ENCODE measurements around the gene C1QTNF9. TPM values are rescaled to one million over a fixed set of nuclear protein-coding genes. Genes with fewer than 3 reads are reported as not detected.
A peak's percentile ranks its signal among the peaks of the same experiment; 100 is the strongest.

The C1QTNF9 gene, protein sequence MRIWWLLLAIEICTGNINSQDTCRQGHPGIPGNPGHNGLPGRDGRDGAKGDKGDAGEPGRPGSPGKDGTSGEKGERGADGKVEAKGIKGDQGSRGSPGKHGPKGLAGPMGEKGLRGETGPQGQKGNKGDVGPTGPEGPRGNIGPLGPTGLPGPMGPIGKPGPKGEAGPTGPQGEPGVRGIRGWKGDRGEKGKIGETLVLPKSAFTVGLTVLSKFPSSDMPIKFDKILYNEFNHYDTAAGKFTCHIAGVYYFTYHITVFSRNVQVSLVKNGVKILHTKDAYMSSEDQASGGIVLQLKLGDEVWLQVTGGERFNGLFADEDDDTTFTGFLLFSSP
- 3.8 TPM for total RNA-seq

DNA sequence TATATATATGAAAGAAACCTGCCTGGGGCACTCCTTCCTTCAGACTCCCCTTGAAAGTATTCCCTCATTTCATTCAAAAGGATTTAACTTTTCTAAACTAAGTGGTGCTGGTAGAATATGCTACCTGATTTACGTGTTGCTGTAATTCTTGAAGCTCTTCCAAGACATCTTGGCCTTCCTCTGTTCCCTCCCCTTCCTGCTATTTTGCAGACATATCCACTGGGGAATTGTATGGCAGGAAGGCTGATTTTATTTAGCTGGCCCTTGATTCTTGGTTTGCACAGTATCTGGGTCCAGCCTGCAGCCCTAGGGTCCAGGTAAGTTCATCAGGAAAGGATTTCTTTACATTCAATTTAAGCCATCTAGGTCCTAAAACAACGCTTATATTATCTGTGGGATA, at the start of gene C1QTNF9:
Gene C1QTNF9 (plus strand): TSS at position 281 of the 400 bp plus-strand sequence. CDS start 6,424 bp downstream, outside the sequence.
- DNase-seq = peak; percentile 12

DNA sequence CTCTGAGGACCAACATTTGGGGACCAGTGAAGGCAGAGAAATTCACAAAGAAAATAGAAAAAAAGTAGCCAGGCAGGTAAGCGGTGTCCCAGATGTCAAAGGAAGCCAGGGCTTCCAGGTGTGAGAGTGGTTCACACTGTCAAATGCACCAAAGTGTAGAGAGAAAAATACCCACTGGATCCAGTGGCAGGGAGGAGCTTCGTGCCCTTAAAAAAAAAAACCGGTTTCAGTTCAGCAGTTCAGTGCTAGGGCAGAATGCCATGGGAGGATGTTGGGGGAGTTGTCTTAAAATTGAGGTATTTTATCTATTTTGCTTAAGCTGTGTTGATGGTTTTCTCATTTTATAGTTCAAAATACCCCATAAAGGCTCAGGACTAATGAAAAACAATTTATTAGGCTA, 47.8 kb upstream of the C1QTNF9 start:
- no peak for DNase-seq

GRCh38 chr13:24263632-24264031, 45.7 kb upstream of the C1QTNF9 start:
- DNase-seq = peak; percentile 12

DNA sequence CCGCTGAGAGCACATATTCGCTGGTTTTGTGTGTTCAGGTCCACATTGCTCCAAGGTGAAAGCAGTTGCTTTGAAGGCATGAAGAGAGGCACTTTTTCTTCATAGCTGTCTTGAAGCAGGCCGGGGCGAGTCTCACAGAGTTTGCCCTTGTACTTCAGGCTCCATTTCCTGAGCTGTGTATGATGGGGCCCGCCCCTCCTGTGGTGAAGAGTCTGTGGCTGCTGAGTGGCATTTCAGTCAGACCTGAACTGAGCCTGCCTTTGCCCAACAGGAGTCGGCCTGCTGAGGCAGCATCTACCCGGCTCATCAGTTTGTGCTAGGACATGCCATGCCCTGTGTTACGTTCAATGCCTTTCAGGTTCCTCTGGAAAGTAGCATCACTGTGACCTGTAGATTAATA, 44.4 kb upstream of the C1QTNF9 start:
- DNase-seq = no peak

- DNase-seq = no peak
Observed at GRCh38 chr13:24265453-24265852, 43.9 kb upstream of the C1QTNF9 start.

GRCh38 chr13:24267274-24267673, 42.1 kb upstream of the C1QTNF9 start:
- DNase-seq = no peak

DNA sequence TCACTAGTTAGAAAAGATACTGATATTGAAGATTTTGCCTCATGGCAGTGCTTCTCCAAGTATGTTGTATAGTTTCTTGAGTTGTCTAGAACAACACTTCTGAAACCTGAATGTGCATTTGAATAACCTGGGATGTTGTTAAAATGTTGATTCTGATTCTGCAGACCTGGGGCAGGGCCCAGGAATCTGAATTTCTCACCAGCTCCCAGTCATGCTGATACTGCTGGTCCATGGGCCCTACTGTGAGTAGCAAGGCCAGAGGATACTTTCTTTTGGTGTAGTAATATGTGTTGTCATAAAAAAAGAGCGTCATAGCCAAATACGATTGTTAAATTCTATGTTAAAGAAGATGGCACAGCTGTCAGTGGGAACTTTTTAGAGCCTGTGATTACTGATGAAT, 41.6 kb upstream of the C1QTNF9 start:
- no peak for DNase-seq

DNA sequence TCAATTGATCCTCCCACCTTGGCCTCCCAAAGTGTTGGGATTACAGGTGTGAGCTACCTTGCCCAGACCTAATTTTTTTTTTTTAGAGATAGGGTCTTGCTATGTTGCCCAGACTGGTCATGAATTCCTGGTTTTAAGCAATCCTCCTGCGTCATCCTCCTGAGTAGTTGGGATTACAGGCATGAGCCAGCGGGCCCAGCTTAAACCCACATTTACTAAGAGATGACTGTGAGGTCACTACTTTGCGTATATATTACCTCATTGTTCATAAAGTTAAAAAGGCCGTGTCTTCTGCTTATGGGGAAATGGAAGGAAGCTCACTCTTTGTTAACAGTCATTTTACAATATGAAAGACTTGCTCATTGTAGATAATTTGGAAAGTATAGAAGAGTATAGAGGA, 39.6 kb upstream of the C1QTNF9 start:
- DNase-seq = no peak

DNA sequence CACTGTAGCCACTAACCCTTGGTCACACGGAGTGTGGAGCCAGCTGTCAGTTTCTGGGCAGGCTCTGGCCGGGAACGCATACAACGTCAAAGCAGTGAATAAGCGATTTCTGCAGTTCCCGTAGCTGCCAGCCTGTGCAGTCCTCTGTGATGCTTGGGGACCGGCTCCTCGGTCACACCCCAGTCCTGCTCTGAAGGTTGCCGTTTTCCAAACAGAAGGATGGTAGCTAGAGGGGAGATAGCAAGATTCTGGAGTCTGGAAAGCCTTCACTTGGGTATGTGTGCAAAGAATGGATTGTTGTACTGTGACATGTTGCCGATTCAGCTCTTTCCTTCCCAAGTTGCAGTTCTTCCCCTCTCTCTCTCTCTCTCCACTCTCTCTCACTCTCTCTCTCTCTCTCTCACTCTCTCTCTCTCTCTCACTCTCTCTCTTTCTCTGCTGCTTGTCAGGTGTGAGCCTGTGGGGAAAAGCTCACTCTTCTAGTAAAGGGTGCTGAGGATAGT, 38.7 kb upstream of the C1QTNF9 start:
- DNase-seq = peak; percentile 82

GRCh38 chr13:24271231-24271600, 38.2 kb upstream of the C1QTNF9 start:
- no peak for DNase-seq

DNA sequence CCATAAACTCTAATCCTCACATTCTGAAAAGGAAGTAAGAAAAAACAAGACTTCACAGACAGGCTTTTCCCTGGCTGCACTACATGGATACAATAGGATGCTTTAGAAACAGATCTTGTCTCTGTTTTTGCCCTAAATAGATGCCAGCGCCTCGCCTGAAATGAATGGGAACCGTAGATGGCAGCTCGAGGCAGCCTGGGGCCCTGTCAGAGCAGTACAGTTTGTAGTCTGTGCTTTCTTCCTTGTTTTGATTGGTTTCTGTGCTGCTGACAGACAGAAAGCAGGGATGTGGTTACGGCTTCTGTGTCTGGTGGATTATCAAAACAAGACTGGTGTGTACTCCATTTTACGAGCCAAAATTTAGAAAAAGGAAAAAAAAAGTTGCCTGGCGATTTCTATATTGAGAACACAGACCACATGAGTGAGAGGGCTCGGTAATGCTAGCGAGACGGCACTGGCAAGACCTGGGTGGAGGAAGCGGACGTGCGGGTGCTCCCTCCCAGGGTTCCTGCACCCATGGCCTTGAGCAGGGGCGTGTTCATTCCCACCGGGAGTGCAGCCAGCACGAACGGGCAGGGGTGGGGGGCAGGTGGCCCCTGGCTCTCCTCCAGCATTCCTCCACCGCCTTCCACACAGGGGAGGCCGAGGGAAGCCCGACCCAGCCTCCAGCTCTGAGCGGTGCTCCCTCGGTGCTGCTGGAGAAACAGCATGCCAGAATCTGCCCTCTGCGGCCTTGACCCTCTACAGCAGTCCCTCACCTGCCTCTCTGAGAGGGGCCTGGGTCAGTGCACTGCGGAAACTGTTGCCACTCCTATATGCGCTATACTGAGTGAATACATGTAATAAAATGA, 37.6 kb upstream of the C1QTNF9 start:
- peak; percentile 79 for DNase-seq

DNA sequence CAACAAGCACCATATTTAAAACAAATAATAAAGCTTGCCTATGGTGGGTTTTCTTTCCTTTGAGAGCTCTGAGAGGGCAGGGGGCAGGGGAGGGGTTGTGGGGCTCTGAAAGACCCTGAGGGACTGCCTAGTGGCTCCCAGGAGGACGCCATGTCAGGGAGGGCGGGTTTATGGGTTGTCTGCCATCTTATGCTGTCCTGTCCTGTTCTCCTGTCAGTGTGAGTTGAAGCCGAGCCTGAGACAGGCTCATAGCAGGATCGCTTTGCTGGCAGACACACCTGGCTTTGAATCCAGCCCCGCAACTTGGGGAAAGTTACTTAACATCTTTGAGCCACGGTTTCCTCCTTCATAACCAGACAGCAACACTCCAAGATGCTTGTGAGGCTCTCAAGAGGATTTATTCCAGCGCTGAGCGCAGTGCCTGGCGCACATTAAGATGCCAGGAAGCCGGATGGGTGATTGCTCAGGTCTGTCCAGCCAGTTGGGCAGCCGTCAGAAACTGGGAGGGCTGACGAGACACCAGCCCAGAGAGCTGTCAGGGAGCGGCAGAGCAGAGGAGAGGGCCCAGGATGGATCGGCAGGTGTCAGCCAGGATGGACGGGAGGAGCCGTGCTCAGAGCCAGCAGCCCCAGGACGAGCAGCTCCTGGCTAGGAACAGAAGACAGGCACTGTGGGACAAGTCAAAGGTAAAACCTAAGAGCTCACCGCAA, 36.8 kb upstream of the C1QTNF9 start:
- DNase-seq = peak; percentile 42

DNA sequence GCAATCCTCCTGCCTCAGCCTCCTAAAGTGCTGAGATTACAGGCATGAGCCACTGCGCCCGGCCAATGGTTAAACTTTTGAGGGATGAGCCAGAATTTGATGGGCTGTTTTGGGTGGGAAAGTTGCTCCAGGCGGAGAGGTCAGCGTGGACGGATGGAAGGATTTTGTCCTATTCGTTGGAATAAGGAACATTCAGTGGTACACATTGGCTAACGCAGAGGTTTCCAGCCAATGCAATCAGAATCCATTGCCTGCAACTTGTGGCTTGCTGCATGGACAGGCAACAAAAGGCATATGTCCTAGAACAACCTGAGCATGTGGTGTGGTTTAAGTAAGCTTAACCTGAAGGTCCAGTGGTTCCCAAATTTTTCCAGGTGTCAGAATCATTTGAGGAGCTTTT, 35.5 kb upstream of the C1QTNF9 start:
- DNase-seq = no peak

DNA sequence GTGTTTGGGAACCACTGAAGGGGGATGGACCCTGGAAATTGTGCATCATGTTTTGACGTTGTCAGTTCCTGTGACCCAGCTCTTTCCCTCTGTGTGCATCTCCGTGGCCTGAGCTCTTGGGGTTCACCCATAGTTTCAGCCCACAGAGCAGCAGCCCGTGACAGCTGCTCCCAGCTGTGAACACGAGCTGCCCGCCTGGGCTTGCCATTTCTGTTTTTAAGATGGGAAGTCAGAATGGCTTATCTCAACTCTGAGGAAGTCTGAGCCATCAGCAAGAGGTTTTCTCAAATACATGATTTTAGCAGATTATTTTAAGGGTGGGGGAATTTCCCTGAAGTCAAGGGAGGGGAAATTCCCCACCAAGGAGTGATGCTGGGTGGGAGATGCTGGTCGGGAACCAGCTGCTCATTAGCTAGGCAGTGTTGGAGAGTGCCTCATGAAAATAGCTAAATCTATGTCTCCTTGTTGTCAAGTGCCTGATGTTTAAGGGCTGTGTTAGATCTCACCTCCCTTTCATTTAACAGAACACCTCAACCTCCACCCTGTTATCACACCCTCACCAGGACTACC, 34.8 kb upstream of the C1QTNF9 start:
- peak; percentile 77 for DNase-seq

DNA sequence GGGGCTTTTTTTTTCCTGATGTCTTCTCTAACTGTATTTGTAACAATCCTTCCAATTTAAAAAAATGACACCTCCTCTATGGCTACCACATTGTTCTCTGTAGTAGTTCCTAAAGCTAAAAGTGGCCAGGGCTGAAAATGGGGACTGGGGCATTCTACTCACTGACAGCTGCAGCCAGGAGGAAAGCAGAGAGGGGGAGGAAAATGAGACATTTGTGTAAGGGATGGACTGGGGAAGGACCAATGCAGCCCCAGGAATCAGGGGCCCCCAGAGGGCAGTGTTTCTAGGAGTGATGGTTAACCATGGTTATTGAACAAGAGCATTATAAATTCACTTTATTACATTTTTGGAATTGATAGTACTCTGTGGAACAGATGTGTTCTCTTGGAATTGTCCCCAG, 34.3 kb upstream of the C1QTNF9 start:
- peak; percentile 36 for DNase-seq

DNA sequence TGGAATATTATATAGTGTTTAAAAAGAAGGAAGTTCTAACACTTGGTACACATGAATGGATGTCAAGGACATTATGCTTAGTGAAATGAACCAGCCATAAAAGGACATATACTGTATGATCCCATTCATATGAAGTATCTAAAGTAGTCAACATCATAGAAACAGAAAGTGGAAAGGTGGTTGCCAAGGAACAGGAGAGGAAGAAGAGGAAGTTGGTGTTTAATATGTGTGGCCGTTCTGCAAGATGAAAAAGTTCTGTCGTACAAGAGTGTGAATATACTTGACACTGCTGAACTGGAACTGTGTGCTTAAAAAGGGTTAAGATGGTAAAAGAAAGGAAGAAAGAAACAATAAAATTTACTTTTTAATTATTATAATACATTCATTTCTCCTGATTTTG, 33.1 kb upstream of the C1QTNF9 start:
- no peak for DNase-seq

DNA sequence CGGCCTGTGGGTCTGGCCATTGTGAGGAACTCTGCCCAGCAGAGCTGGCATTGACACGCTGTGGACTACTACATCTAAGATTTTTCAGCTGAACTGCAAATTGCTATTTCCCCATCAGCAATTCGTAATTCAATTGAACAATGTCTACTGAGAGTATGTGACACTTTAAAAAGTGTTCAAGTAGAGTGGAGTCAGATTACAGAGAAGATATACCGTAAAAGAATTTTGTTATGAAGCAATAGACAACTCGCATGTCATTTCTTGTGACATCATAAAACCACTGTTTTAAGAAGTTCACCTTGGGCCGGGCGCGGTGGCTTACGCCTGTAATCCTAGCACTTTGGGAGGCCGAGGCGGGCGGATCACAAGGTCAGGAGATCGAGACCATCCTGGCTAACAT, 32.5 kb upstream of the C1QTNF9 start:
- no peak for DNase-seq

- DNase-seq = no peak
Observed at GRCh38 chr13:24277761-24278160, 31.6 kb upstream of the C1QTNF9 start.

DNA sequence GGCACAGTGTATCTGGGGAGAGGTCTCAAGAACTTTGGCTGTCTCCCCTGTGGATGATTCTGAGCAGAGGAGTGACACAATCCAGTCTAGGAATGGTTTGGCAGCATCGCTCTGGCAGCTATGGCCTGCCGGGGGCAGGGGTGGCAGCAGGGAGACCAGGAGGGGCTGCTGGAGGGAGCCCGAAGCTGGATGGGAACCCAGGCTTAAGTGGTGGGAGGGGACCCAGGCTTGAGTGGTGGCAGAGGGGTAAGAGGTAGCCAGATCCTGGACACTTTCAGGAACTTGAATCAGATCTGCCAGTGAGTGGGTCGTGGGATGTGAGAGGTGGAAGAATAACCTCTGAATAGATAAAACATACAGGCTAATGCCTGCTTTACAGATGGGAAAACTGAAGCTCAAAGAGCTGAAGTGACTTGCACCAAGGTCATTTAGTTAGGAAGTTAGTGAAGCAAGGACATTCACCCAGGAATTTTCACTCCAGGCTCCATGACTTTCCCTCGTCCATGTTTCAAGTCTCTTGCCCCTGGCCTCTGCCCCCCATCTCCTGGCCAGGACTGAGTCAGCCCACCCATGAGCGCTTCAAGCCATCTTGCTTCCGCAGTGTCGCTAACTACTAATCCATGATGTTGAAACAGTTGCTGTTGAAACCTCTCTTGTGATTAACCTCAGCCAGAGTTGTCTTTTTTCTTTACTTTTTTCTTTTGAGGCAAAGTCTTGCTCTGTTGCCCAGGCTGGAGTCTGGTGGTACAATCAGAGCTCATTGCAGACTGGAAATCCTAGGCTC, 29.9 kb upstream of the C1QTNF9 start:
- DNase-seq = no peak

DNA sequence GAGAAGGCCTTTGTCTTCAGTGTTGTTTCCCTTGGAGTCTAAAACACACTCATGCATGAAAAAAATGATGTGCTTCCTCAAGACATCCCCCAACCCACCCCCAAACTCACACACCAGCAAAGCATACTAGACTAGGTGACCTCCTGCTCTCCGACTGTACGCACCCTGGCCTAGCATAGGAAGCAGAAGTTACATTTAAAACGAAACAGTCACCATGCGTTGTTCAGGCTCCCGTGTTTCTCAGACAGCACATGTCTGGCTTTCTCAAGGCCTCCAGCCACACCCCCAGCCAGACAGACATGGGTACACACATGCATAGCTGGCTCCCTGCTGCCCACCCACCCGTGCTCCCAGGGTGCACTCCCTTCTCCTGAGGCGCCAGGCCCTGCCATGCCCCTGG, 28.7 kb upstream of the C1QTNF9 start:
- no peak for DNase-seq

DNA sequence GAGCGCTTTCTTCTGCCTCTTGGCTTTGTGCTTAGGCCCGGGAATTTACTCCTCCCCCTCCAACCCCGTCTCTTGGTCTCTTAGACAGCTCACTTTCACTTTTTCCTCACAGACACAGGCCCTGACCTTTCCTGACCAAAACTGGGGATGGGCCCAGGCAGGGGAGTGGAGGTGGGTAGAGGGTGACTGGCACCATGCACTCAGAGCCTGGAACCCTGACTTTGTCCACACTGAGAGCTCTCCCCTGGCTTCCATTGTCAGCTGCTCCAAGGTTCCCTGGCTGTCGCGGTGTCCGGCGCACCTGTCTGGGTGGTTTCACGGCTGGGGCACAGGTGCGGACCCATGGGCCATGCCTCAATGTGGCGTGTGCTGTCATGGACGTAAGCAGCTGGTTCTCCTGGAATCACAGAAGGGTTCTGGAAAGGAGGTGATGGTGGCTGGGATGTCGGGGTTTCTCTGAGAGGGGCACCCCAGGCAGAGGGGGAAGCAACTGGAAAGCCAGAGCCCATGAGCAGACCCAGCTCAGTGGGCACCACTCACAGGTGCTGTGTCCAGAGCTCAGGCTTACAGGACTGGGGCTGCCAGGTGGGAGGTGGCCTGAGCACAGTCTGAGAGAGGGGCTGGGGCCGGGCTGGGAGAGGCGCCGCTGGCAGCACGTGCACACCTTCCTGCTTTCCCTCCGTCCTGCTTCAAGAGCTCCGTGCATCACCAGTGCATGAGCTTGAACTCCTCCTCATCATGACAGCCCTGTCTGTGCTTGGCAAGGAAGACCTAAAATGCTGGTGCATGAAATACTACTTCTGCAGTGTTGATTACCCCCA, 28.0 kb upstream of the C1QTNF9 start:
- no peak for DNase-seq
